ENCODE data around the gene PTPRD.

GRCh38 chr9:8940650-8941049, 1672.2 kb downstream of the PTPRD start:
- TF ChIP-seq, protein P1, sequence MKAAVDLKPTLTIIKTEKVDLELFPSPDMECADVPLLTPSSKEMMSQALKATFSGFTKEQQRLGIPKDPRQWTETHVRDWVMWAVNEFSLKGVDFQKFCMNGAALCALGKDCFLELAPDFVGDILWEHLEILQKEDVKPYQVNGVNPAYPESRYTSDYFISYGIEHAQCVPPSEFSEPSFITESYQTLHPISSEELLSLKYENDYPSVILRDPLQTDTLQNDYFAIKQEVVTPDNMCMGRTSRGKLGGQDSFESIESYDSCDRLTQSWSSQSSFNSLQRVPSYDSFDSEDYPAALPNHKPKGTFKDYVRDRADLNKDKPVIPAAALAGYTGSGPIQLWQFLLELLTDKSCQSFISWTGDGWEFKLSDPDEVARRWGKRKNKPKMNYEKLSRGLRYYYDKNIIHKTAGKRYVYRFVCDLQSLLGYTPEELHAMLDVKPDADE (IDR thresholded peaks at IDR 0.05): no peak
- TF ChIP-seq POLR2AphosphoS5 (IDR thresholded peaks at IDR 0.05; ENCODE audit: low read depth): no peak
